ENCODE data around the gene SPEN.

Gene SPEN

DNA sequence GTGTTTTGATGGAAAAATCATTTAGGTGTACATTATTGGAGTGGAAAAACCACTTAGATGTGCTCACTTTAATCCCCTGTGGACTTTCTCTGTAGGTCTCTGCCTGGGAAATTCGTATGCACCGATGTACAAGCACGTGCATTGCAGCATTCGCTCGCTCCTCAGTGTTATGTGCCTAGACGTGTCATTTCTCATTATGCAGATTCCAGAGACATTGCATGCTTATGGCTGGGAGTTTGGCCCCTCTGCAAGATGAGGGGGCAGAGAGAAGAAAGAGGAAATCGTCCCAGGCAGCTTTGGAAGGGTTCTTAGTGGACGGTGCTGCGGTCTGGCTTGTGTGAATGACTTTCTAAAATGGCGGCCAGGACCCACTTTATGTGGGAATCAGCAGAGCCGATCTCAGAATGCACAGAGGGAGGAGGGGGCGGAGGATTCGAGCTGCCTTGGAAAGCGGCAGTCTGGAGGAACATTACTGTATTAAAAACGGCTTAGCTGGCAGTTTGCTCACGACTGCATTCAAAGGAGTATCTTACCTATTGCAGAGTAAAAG, 2.3 kb downstream of the SPEN start:
- no peaks in the 10 kb centered on the region for H3K9me3 ChIP-seq (ENCODE audit: insufficient read depth, low read depth, low read length)
- no peaks in the 10 kb centered on the region for H3K36me3 ChIP-seq (ENCODE audit: insufficient read depth, low read depth, low read length)
- H3K27ac ChIP-seq (ENCODE audit: low read length) = peak overlapping the region; percentile 86
- H3K4me1 ChIP-seq (ENCODE audit: insufficient read depth, low read length) = peaks cover 13% of the 10 kb centered on the region
- H3K27me3 ChIP-seq (ENCODE audit: insufficient read depth, low read length) = no peaks in the 10 kb centered on the region; the same call in 1 of the 2 replicates
- H3K4me3 ChIP-seq (ENCODE audit: low read length) = peak overlapping the region; percentile 91
- H3K9ac ChIP-seq (ENCODE audit: low read depth, low read length) = peak overlapping the region; percentile 97

DNA sequence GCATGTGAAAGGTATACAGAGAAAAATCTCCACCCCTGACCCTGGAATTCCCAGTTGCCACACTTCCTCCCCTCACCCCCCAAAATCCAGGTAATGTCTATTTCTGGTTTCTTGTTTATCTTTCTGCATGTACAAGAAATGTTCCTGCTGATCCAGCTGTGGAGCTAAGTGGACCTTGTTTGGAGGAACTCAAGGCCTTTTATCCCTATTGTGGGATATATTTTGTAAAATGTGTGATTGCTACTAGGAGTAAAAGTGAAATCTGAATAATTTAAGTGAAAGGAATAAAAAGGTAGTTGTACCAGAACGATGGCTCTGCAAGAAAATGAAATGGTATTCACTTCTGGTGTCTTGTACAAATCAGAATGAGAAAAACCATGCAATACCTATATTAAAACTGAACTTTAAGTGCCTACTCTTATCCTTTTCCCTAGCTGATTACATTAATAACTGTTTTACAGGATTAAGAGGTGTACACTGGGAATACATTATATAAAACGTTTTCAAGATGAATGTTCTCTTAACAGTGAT, 3.0 kb downstream of the SPEN start:
- Histone ChIP-seq H3K4me3 (ENCODE audit: low read length) (peak overlapping the region; percentile 91), H3K9ac (ENCODE audit: low read depth, low read length) (peak overlapping the region; percentile 97; the same call in 1 of the 2 replicates), H3K36me3 (ENCODE audit: insufficient read depth, low read depth, low read length) (no peaks in the 10 kb centered on the region), H3K27me3 (ENCODE audit: insufficient read depth, low read length) (no peaks in the 10 kb centered on the region; the same call in 1 of the 2 replicates), H3K4me1 (ENCODE audit: insufficient read depth, low read length) (peaks cover 13% of the 10 kb centered on the region), H3K27ac (ENCODE audit: low read length) (peak overlapping the region; percentile 44), H3K9me3 (ENCODE audit: insufficient read depth, low read depth, low read length) (no peaks in the 10 kb centered on the region)

DNA sequence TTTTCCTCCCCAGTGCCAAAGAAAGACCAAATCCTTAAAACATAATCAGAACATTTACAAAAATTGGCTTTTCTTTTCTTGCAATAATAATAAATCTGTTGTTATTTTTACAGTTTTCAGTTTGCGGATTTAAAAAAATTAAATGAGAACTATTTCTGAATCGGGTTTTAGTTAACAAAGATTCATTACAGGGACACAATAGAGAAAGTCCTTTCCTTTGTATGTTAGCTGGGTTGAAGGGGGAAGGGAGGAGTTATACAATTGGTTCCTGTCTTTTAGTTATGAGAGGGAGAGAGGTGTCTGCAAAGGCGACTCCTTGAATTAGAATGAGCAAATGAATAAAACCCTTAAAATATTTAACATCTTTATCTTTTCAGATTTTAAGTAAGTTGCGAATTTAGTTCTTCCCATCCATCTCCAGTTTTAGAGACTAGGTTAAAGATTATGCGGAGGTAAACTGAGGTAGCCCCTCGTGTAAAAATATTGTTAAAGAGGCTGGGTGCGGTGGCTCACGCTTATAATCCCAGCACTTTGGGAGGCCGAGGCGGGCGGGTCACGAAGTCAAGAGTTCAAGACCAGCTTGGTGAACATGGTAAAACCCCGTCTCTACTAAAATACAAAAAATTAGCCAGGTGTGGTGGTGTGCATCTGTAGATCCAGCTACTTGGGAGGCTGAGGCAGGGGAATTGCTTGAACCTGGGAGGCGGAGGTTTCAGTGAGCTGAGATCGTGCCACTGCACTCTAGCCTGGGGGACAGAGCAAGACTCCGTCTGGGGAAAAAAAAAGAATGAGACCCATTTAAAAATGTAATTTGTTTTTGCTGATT, 3.9 kb downstream of the SPEN start:
- H3K4me1 ChIP-seq (ENCODE audit: insufficient read depth, low read length) = peaks cover 13% of the 10 kb centered on the region
- peak overlapping the region; percentile 27; the same call in 1 of the 2 replicates for H3K4me3 ChIP-seq (ENCODE audit: low read length)
- H3K9me3 ChIP-seq (ENCODE audit: insufficient read depth, low read depth, low read length) = no peaks in the 10 kb centered on the region
- no peaks in the 10 kb centered on the region; the same call in 1 of the 2 replicates for H3K27me3 ChIP-seq (ENCODE audit: insufficient read depth, low read length)
- H3K9ac ChIP-seq (ENCODE audit: low read depth, low read length) = 0 out of 2 replicates have a peak overlapping the region, but pooled peaks have one; percentile 97
- H3K27ac ChIP-seq (ENCODE audit: low read length) = no peak overlapping the region
- H3K36me3 ChIP-seq (ENCODE audit: insufficient read depth, low read depth, low read length) = no peaks in the 10 kb centered on the region

DNA sequence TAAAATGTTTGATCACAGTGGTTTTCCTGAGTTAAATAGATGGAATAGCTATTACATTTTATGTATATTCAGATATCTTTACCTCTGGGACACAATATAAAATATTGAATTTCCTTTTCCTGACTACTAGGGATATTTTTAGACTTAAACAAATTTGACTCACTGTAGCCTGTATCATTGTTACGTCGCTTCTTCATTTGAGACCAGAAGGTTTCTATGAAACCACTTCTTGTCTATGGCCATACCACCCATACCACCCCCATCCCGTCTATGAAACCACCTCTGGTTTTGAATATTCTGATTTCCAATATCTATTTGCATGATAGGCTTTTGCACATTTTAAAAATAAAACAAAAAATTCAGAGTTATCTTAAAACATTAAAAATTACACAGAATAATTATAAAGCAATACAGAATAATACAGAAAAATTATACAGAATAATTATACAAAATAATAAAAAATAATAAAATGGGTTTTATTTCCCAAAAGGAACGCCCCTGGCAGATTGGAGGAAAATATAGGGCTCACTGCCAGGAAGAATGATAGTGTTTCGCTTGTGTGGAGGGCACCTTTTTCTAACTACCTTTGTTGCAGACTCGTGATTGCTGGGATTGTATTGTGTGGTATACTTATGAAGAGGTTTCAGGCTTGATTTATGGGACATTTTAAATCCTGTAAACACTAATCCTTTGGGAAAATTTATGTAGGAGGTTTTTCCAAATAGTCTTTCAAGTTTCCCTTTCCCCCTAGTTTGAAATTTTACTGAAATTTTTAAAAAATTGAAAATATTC, 4.7 kb downstream of the SPEN start:
- Histone ChIP-seq H3K9me3 (ENCODE audit: insufficient read depth, low read depth, low read length) (no peaks in the 10 kb centered on the region), H3K27me3 (ENCODE audit: insufficient read depth, low read length) (no peaks in the 10 kb centered on the region; the same call in 1 of the 2 replicates), H3K36me3 (ENCODE audit: insufficient read depth, low read depth, low read length) (no peaks in the 10 kb centered on the region), H3K9ac (ENCODE audit: low read depth, low read length) (no peak overlapping the region), H3K4me3 (ENCODE audit: low read length) (no peak overlapping the region), H3K27ac (ENCODE audit: low read length) (no peak overlapping the region), H3K4me1 (ENCODE audit: insufficient read depth, low read length) (peaks cover 13% of the 10 kb centered on the region)

DNA sequence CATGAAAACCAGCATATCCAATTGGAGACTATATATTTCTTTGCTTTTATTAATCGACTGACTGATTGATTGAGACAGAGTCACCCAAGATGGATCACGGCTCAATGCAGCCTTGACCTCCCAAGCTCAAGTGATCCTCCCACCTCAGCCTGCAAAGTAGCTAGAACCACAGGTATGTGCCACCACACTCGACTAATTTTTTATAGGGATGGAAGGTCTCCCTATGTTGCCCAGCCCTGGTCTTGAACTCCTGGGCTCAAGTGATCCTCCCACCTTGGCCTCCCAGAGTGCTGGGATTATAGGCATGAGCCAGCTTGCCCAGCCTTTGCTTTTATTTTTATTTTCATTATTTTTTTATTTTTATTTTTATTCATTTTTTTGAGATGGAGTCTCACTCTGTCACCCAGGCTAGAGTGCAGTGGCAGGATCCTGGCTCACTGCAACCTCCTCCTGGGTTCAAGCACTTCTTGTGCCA, 5.4 kb downstream of the SPEN start:
- H3K27me3 ChIP-seq (ENCODE audit: insufficient read depth, low read length) = no peaks in the 10 kb centered on the region; the same call in 1 of the 2 replicates
- H3K36me3 ChIP-seq (ENCODE audit: insufficient read depth, low read depth, low read length) = no peaks in the 10 kb centered on the region
- H3K9ac ChIP-seq (ENCODE audit: low read depth, low read length) = no peak overlapping the region
- peaks cover 13% of the 10 kb centered on the region for H3K4me1 ChIP-seq (ENCODE audit: insufficient read depth, low read length)
- H3K9me3 ChIP-seq (ENCODE audit: insufficient read depth, low read depth, low read length) = no peaks in the 10 kb centered on the region
- H3K4me3 ChIP-seq (ENCODE audit: low read length) = no peak overlapping the region
- H3K27ac ChIP-seq (ENCODE audit: low read length) = no peak overlapping the region

DNA sequence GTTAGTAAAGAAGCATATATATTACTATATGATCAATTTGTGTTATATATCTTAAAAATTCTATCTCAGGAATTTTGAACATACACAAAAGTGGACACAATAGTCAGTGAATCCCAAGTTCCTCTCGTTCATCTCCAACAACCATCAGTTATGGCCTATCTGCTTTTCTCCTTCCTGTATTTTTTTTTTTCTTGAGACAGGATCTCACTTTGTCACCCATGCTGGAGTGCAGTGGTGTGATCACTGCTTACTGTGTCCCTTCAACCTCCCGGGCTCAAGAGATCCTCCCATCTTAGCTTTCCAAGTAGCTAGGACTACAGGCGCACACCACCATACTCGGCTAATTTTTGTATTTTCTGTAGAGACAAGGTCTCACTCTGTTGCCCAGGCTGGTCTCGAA, 9.4 kb downstream of the SPEN start:
- Histone ChIP-seq H3K27ac (ENCODE audit: low read length) (no peak overlapping the region), H3K4me3 (ENCODE audit: low read length) (no peak overlapping the region), H3K4me1 (ENCODE audit: insufficient read depth, low read length) (peaks cover 3% of the 10 kb centered on the region; the same call in 1 of the 2 replicates), H3K36me3 (ENCODE audit: insufficient read depth, low read depth, low read length) (no peaks in the 10 kb centered on the region), H3K9me3 (ENCODE audit: insufficient read depth, low read depth, low read length) (no peaks in the 10 kb centered on the region), H3K9ac (ENCODE audit: low read depth, low read length) (no peak overlapping the region), H3K27me3 (ENCODE audit: insufficient read depth, low read length) (no peaks in the 10 kb centered on the region)

DNA sequence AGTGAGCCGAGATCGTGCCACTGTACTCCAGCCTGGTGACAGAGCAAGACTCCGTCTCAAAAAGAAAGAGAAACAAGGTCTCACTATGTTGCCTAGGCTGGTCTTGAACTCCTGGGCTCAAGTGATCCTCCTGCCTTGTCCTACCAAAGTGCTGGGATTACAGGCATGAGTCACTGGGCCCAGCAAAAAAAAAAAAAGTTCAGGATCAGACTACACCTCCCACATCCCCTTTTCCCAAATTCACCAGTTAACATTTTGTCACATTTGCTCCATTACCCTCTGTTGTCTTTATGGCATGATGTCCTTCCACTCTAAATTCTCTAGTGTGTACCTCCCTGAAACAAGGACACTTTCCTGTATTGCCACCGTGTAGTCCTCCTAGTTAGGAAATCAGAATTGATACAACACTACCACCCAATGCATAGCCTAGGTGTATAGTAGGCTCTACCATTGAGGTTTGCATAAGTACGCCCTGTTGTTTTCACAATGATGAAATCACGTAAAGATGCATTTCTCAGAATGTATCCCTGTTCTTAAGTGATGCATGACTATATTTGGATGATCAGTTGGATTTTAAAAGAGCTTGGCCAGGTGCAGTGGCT, 10.7 kb downstream of the SPEN start:
- Histone ChIP-seq H3K4me3 (ENCODE audit: low read length) (no peak overlapping the region), H3K27ac (ENCODE audit: low read length) (no peak overlapping the region), H3K9me3 (ENCODE audit: insufficient read depth, low read depth, low read length) (no peaks in the 10 kb centered on the region), H3K9ac (ENCODE audit: low read depth, low read length) (no peak overlapping the region), H3K36me3 (ENCODE audit: insufficient read depth, low read depth, low read length) (no peaks in the 10 kb centered on the region), H3K4me1 (ENCODE audit: insufficient read depth, low read length) (no peaks in the 10 kb centered on the region), H3K27me3 (ENCODE audit: insufficient read depth, low read length) (no peaks in the 10 kb centered on the region)

DNA sequence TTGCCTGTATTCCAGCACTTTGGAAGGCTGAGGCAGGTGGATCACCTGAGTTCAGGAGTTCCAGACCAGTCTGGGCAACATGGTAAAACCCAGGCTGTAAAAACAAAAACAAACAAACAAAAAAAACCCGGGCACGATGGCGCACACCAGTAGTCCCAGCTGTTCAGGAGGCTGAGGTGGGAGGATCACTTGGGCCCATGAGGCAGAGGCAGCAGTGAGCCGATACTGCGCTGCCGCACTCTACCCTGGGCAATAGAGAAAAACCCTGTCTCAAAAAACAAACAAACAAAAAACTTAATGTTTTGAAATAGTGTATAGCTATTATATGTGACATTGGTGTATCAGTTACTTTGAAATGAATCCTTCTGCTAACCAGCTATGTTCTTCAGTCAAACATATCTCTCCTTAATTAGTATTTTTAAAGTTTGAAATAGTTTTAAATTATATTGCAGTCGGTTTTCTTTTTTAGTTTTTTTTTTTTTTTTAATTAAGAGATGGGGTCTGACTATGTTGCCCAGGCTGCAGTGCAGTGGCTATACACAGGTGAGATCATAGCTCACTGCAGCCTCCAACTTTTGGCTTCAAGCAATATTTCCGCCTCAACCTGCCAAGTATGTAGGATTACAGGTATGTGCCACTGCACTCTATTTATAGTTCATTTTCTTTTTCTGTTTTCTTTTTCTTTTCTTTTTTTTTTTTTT, 11.3 kb downstream of the SPEN start:
- H3K27me3 ChIP-seq (ENCODE audit: insufficient read depth, low read length) = no peaks in the 10 kb centered on the region
- H3K4me3 ChIP-seq (ENCODE audit: low read length) = no peak overlapping the region
- H3K27ac ChIP-seq (ENCODE audit: low read length) = no peak overlapping the region
- H3K36me3 ChIP-seq (ENCODE audit: insufficient read depth, low read depth, low read length) = no peaks in the 10 kb centered on the region
- H3K9ac ChIP-seq (ENCODE audit: low read depth, low read length) = no peak overlapping the region
- no peaks in the 10 kb centered on the region for H3K4me1 ChIP-seq (ENCODE audit: insufficient read depth, low read length)
- no peaks in the 10 kb centered on the region for H3K9me3 ChIP-seq (ENCODE audit: insufficient read depth, low read depth, low read length)

DNA sequence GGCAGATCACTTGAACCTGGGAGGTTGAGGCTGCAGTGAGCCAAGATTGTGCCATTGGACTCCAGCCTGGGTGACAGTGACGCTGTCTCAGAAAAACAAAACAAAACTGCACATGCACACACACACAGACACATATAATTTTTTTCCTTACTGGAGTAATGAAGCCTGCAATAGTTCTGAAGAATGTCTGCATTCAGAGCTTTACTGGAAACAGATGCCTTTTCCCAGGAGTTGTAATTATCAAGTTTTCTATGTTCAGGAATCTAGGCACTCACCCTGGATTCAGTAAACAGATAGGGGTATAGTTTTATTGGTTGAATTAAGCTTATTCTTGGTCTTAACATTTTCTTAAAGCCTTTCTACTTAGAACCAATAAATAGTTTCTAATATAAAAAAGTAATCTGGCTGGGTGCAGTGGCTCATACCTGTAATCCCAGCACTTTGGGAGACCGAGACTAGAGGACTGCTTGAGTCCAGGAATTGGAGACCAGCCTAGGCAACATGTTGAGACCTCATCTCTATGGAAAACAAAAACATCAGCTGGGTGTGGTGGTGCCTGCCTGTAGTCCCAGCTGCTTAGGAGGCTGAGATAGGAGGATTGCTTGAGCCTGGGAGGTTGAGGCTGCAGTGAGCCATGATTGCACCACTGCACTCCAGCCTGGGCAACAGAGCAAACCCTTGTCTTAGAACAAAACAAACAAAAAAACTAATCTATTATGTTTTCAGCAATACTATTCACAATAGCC, 15.8 kb downstream of the SPEN start:
- H3K27me3 ChIP-seq (ENCODE audit: insufficient read depth, low read length) = no peaks in the 10 kb centered on the region
- H3K27ac ChIP-seq (ENCODE audit: low read length) = no peak overlapping the region
- no peak overlapping the region for H3K9ac ChIP-seq (ENCODE audit: low read depth, low read length)
- H3K9me3 ChIP-seq (ENCODE audit: insufficient read depth, low read depth, low read length) = no peaks in the 10 kb centered on the region
- no peaks in the 10 kb centered on the region for H3K36me3 ChIP-seq (ENCODE audit: insufficient read depth, low read depth, low read length)
- H3K4me1 ChIP-seq (ENCODE audit: insufficient read depth, low read length) = no peaks in the 10 kb centered on the region
- H3K4me3 ChIP-seq (ENCODE audit: low read length) = no peak overlapping the region

DNA sequence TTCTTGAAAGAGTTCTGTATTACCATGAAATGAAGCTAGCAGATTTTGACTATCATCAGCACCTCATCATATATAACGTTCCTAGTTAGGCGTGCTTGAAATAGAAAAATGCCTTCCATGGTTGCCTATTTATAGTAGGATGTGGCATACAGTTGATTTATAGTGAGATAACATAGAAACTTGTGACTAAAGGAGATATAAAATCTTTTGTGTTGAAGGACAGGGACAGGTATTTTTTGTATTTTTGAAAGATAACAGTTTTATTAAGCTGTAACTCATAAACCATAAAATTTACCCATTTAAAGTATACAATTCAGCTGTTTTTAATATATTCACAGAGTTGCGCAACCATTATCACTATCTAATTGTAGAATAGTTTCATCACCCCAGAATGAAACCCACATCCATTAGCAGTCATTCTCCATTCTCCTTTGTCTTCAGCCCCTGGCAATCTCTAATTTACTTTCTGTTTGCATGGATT, 19.3 kb downstream of the SPEN start:
- no peak overlapping the region for H3K4me3 ChIP-seq (ENCODE audit: low read length)
- no peaks in the 10 kb centered on the region for H3K4me1 ChIP-seq (ENCODE audit: insufficient read depth, low read length)
- H3K27ac ChIP-seq (ENCODE audit: low read length) = no peak overlapping the region
- H3K36me3 ChIP-seq (ENCODE audit: insufficient read depth, low read depth, low read length) = no peaks in the 10 kb centered on the region
- no peaks in the 10 kb centered on the region for H3K9me3 ChIP-seq (ENCODE audit: insufficient read depth, low read depth, low read length)
- H3K9ac ChIP-seq (ENCODE audit: low read depth, low read length) = no peak overlapping the region
- H3K27me3 ChIP-seq (ENCODE audit: insufficient read depth, low read length) = no peaks in the 10 kb centered on the region
